GM12878 (cell line): ENCODE data around the gene UTP4. TPM values are rescaled to one million over a fixed set of nuclear protein-coding genes. Genes with fewer than 3 reads are reported as not detected.

Source experiments
- ETV6 ChIP-seq, 2 experiments: fragments of 450-650 bp in 1 of 2; IDR thresholded peaks in 1 of 2; conservative IDR thresholded peaks in 1 of 2; 2 replicates each; pipeline ENCODE4 v1.6.1; 2014; ENCODE audit warnings: antibody characterized with exemption in 1 of 2, borderline replicate concordance in 1 of 2, low read depth in 1 of 2, mild to moderate bottlenecking in 1 of 2, moderate library complexity in 1 of 2
- PML ChIP-seq: IDR thresholded peaks from 2 replicates; pipeline ENCODE4 v1.6.1; 2012; ENCODE audit warnings: low read length, inconsistent platforms
- SIX5 ChIP-seq: IDR thresholded peaks from 2 replicates; pipeline ENCODE4 v1.6.1; 2011; ENCODE audit warnings: mild to moderate bottlenecking, low read depth, low read length, moderate library complexity; ENCODE audit not compliant: severe bottlenecking
- SMAD5 ChIP-seq: IDR thresholded peaks from 2 replicates; pipeline ENCODE4 v1.6.1; 2016; ENCODE audit warnings: antibody characterized with exemption, low read depth
- STAT3 ChIP-seq: IDR thresholded peaks from 2 replicates; pipeline ENCODE4 v1.6.1; 2011; ENCODE audit warnings: low read depth, low read length, improper control_type of control experiment
- TCF3 ChIP-seq: IDR thresholded peaks from 2 replicates; pipeline ENCODE4 v1.6.1; 2012; ENCODE audit warnings: low read depth, mild to moderate bottlenecking, low read length, borderline replicate concordance; ENCODE audit not compliant: insufficient read depth
- ZNF384 ChIP-seq: IDR thresholded peaks from 2 replicates; pipeline ENCODE4 v1.6.1; 2012; ENCODE audit warnings: low read depth, mild to moderate bottlenecking, low read length, improper control_type of control experiment, borderline replicate concordance
- ZNF592 ChIP-seq: fragments of 450-650 bp; IDR thresholded peaks from 2 replicates; pipeline ENCODE4 v1.6.1; 2017; ENCODE audit warnings: mild to moderate bottlenecking, moderate library complexity
- polyA plus RNA-seq, 11 experiments: library from polyadenylated mRNA; depleted of rRNA in 4 of 11; unstranded in 6 of 11; stranded (reverse) in 5 of 11; fragments of >200 nt; fragmentation: Nextera tagmentation in 4 of 11; fragmentation: Illumina TruSeq in 1 of 11; extraction: Ambion mirVana in 4 of 11; extraction: Trizol in 1 of 11; gene quantifications; 1 replicate in 1 of 11; 2 replicates in 10 of 11; pipeline versions ENCODE4 v1.2.1 to v1.2.3, GENCODE V29; 2011 to 2016; ENCODE audit warnings: inconsistent platforms in 2 of 11, missing spikeins in 2 of 11, low read depth in 1 of 11
- total RNA-seq, 4 experiments: library from RNA; depleted of rRNA in 3 of 4; stranded (reverse); fragments of >200 nt in 3 of 4; fragmentation: Illumina TruSeq in 1 of 4; extraction: Trizol in 1 of 4; gene quantifications; 2 replicates each; pipeline versions ENCODE4 v1.2.1 to v1.2.3, GENCODE V29; 2013 to 2021

The UTP4 gene
- total and polyA plus RNA-seq, 10 of the 15 experiments (the other 5 are each of a cell fraction or from before 2014, with no cell fraction given): 32.5 to 131 (median 84.0) TPM

GRCh38 chr16:69130461-69130860 is 2.0 kb upstream of the UTP4 start (continued):
- TF ChIP-seq TCF3 (no peak), SIX5 (no peak), STAT3 (no peak), ETV6 (conservative IDR thresholded peaks at IDR 0.05 in 1 of 2, IDR thresholded peaks at IDR 0.05 in 1 of 2; ENCODE audit: borderline replicate concordance in 1 of 2, low read depth in 1 of 2) (no peak), SMAD5 (no peak), ZNF384 (no peak), PML (no peak; the same call in 1 of the 2 replicates), ZNF592 (no peak)
- TF ChIP-seq, all 136 proteins: peak for 3
